Endodermal cell (in vitro differentiated cells): ENCODE measurements around the gene C9orf50. TPM values are rescaled to one million over a fixed set of nuclear protein-coding genes. Genes with fewer than 3 reads are reported as not detected.
A peak's percentile ranks its signal among the peaks of the same experiment; 100 is the strongest.
"Not testable (repeated sequence)": the region's sequence is repeated elsewhere in the genome, so short reads cannot be mapped to it uniquely, and the experiment has no call there.

Experiments
- DNase-seq: peaks from one replicate; pipeline ENCODE4 v3.0.0-alpha.2; 2017
- H3K27ac ChIP-seq: 2 replicates; pipeline ENCODE4 v1.5.1; 2013; ENCODE audit warnings: mild to moderate bottlenecking, low read depth, low read length, moderate library complexity
- H3K27me3 ChIP-seq: 2 replicates; pipeline ENCODE4 v1.6.1; 2013; ENCODE audit warnings: mild to moderate bottlenecking, low read length, moderate library complexity; ENCODE audit not compliant: insufficient read depth, control insufficient read depth, poor library complexity, severe bottlenecking
- H3K36me3 ChIP-seq: 2 replicates; pipeline ENCODE4 v1.7.0; 2013; ENCODE audit warnings: mild to moderate bottlenecking, low read length, moderate library complexity; ENCODE audit not compliant: control insufficient read depth, insufficient read depth
- H3K4me1 ChIP-seq: one replicate; pipeline ENCODE4 v1.7.0; 2013; ENCODE audit warnings: low read length; ENCODE audit not compliant: control insufficient read depth, insufficient read depth
- H3K4me3 ChIP-seq: 2 replicates; pipeline ENCODE4 v1.5.1; 2013; ENCODE audit warnings: mild to moderate bottlenecking, low read length, moderate library complexity
- H3K9ac ChIP-seq: 2 replicates; pipeline ENCODE4 v1.6.1; 2013; ENCODE audit warnings: mild to moderate bottlenecking, low read length, moderate library complexity; ENCODE audit not compliant: poor library complexity, severe bottlenecking; ENCODE audit errors: extremely low read depth
- H3K9me3 ChIP-seq: 2 replicates; pipeline ENCODE4 v1.6.1; 2013; ENCODE audit warnings: mild to moderate bottlenecking, low read length, moderate library complexity; ENCODE audit not compliant: control insufficient read depth
- H3K27ac Mint-ChIP-seq: 2 replicates; pipeline ENCODE4 v1.8.0; 2020; ENCODE audit warnings: mixed read lengths
- H3K27me3 Mint-ChIP-seq: 2 replicates; pipeline ENCODE4 v1.8.0; 2021; ENCODE audit warnings: mild to moderate bottlenecking, mixed read lengths; ENCODE audit not compliant: insufficient read depth
- H3K36me3 Mint-ChIP-seq: 2 replicates; pipeline ENCODE4 v1.8.0; 2020; ENCODE audit warnings: low read depth, mixed read lengths
- H3K4me1 Mint-ChIP-seq: 2 replicates; pipeline ENCODE4 v1.8.0; 2020; ENCODE audit warnings: mixed read lengths
- H3K4me3 Mint-ChIP-seq: 2 replicates; pipeline ENCODE4 v1.8.0; 2020; ENCODE audit warnings: mild to moderate bottlenecking, moderate library complexity, mixed read lengths
- H3K9me3 Mint-ChIP-seq: 2 replicates; pipeline ENCODE4 v1.8.0; 2020; ENCODE audit warnings: mild to moderate bottlenecking, mixed read lengths
- CTCF ChIP-seq: fragments of 200-600 bp; sonication (generic); conservative IDR thresholded peaks from 2 replicates; pipeline ENCODE4 v1.5.0; 2021; ENCODE audit warnings: antibody characterized with exemption, mild to moderate bottlenecking
- WGBS, 2 experiments: methylation state at CpG; one replicate each; pipeline versions ENCODE4 v1.1.5 to v1.1.7; 2013; ENCODE audit warnings: missing lambda C conversion rate in 2 of 2, mixed read lengths in 1 of 2; ENCODE audit not compliant: insufficient coverage in 1 of 2, insufficient read length in 1 of 2; 5-methylcytosine and 5-hydroxymethylcytosine counted together
- total RNA-seq, 2 donors: library from RNA; stranded (reverse); fragmentation: NEBNext Ultra II Directional in 1 of 2; extraction: Animal tissue kit (Norgen Biotek cat#: 25700) in 1 of 2; gene quantifications; 2 replicates in 1 of 2; 3 replicates in 1 of 2; pipeline ENCODE4 v1.2.1, GENCODE V29; 2021

C9orf50 gene
- total RNA-seq, 2 donors from 2014 or later: not detected

GRCh38 chr9:129595311-129595741 is 25.6 kb downstream of the C9orf50 start:
- H3K27me3 ChIP-seq: no peaks in the 10 kb centered on the region

GRCh38 chr9:129594632-129595031 is 26.3 kb downstream of the C9orf50 start:
- Histone ChIP-seq H3K9me3 (no peaks in the 10 kb centered on the region), H3K27me3 (no peaks in the 10 kb centered on the region), H3K36me3 (no peaks in the 10 kb centered on the region), H3K4me3 (no peak overlapping the region), H3K9ac (no peak overlapping the region), H3K27ac (no peak overlapping the region), H3K4me1 (peaks cover 8% of the 10 kb centered on the region)
- no peak for TF ChIP-seq CTCF
- Mint-ChIP-seq H3K27me3 (peaks cover 26% of the 10 kb centered on the region), H3K9me3 (no peaks in the 10 kb centered on the region), H3K27ac (no peak overlapping the region), H3K4me3 (no peak overlapping the region), H3K36me3 (no peaks in the 10 kb centered on the region), H3K4me1 (peaks cover 32% of the 10 kb centered on the region)
- DNase-seq: no peak
- 86 to 95% methylated on average over 6 to 7 of the region's 7 CpGs for WGBS, 2 experiments

More at GRCh38 chr9:129595311-129595741, 25.6 kb downstream of the C9orf50 start:
- no peak overlapping the region for H3K9ac ChIP-seq
- 89 to 91% methylated on average over 3 to 5 of the region's 5 CpGs for WGBS, 2 experiments
- Mint-ChIP-seq H3K4me1 (peaks cover 29% of the 10 kb centered on the region), H3K9me3 (no peaks in the 10 kb centered on the region), H3K36me3 (no peaks in the 10 kb centered on the region), H3K27me3 (peaks cover 22% of the 10 kb centered on the region), H3K27ac (no peak overlapping the region), H3K4me3 (no peak overlapping the region)
- DNase-seq: no peak
- TF ChIP-seq CTCF: no peak
- H3K4me3 ChIP-seq: no peak overlapping the region
- H3K27ac ChIP-seq: no peak overlapping the region
- peaks cover 8% of the 10 kb centered on the region for H3K4me1 ChIP-seq
- no peaks in the 10 kb centered on the region for H3K9me3 ChIP-seq
- H3K36me3 ChIP-seq: no peaks in the 10 kb centered on the region

- not testable (repeated sequence) for H3K27ac Mint-ChIP-seq, H3K4me1 ChIP-seq, H3K27ac ChIP-seq, H3K36me3 Mint-ChIP-seq, H3K27me3 ChIP-seq, H3K9me3 ChIP-seq, DNase-seq, H3K4me3 Mint-ChIP-seq, H3K4me3 ChIP-seq, H3K9me3 Mint-ChIP-seq, H3K36me3 ChIP-seq, H3K9ac ChIP-seq
- WGBS, 2 experiments: 87 to 91% methylated on average over 6 to 10 of the region's 10 CpGs
- peaks cover 25% of the 10 kb centered on the region for H3K4me1 Mint-ChIP-seq
- H3K27me3 Mint-ChIP-seq: peaks cover 33% of the 10 kb centered on the region
Measured at GRCh38 chr9:129592790-129593189, 28.1 kb downstream of the C9orf50 start.

- no peak for TF ChIP-seq CTCF
- WGBS, 2 experiments: 37 to 40% methylated on average over 5 of the region's 5 CpGs
- no peak overlapping the region for H3K4me3 Mint-ChIP-seq
- Histone ChIP-seq H3K27ac (no peak overlapping the region), H3K4me1 (peaks cover 5% of the 10 kb centered on the region), H3K36me3 (no peaks in the 10 kb centered on the region), H3K9ac (no peak overlapping the region), H3K9me3 (no peaks in the 10 kb centered on the region), H3K27me3 (no peaks in the 10 kb centered on the region), H3K4me3 (no peak overlapping the region)
- H3K4me1 Mint-ChIP-seq: peaks cover 32% of the 10 kb centered on the region
- H3K27me3 Mint-ChIP-seq: peaks cover 33% of the 10 kb centered on the region
- no peak for DNase-seq
- peak overlapping the region; percentile 22 for H3K27ac Mint-ChIP-seq
- H3K36me3 Mint-ChIP-seq: no peaks in the 10 kb centered on the region
- no peaks in the 10 kb centered on the region for H3K9me3 Mint-ChIP-seq
Measured at GRCh38 chr9:129591916-129592315, 29.0 kb downstream of the C9orf50 start.
